HepG2 (cell line): Measurements from ENCODE around the gene BABAM1. TPM values are rescaled to one million over a fixed set of nuclear protein-coding genes. Genes with fewer than 3 reads are reported as not detected.

Experiments
- GPBP1L1 ChIP-seq: sonication (generic); formaldehyde crosslinking; IDR thresholded peaks from 2 replicates; pipeline ENCODE4 v1.5.0; 2020; ENCODE audit warnings: mild to moderate bottlenecking, missing genetic modification reagents
- HOXD1 ChIP-seq: sonication (generic); formaldehyde crosslinking; IDR thresholded peaks from 2 replicates; pipeline ENCODE4 v1.5.0; 2020; ENCODE audit warnings: missing genetic modification reagents
- JUND ChIP-seq: sonication (generic); formaldehyde crosslinking; IDR thresholded peaks from 2 replicates; pipeline ENCODE4 v1.8.0; 2022; ENCODE audit warnings: mild to moderate bottlenecking, missing genetic modification reagents
- KDM5B ChIP-seq: sonication (generic); formaldehyde crosslinking; IDR thresholded peaks from 2 replicates; pipeline ENCODE4 v1.4.0; 2020; ENCODE audit warnings: missing genetic modification reagents, mild to moderate bottlenecking, borderline replicate concordance
- KLF9 ChIP-seq: IDR thresholded peaks from 2 replicates; pipeline ENCODE4 v1.6.1; 2016; ENCODE audit warnings: low read depth
- MED1 ChIP-seq: sonication (generic); formaldehyde crosslinking; IDR thresholded peaks from 2 replicates; pipeline ENCODE4 v1.4.0; 2020; ENCODE audit warnings: missing genetic modification reagents
- MED13 ChIP-seq: sonication (generic); formaldehyde crosslinking; IDR thresholded peaks from 2 replicates; pipeline ENCODE4 v1.5.0; 2020; ENCODE audit warnings: missing genetic modification reagents
- MEF2D ChIP-seq: sonication (generic); formaldehyde crosslinking; IDR thresholded peaks from 2 replicates; pipeline ENCODE4 v1.5.1; 2020; ENCODE audit warnings: mild to moderate bottlenecking, missing genetic modification reagents
- MXD1 ChIP-seq: sonication (generic); formaldehyde crosslinking; IDR thresholded peaks from 2 replicates; pipeline ENCODE4 v1.4.0; 2020; ENCODE audit warnings: mild to moderate bottlenecking, missing genetic modification reagents
- NFRKB ChIP-seq: fragments of 450-650 bp; IDR thresholded peaks from 2 replicates; pipeline ENCODE4 v1.6.1; 2017
- NR2C2 ChIP-seq: sonication (generic); formaldehyde crosslinking; IDR thresholded peaks from 2 replicates; pipeline ENCODE4 v1.4.0; 2020; ENCODE audit warnings: missing genetic modification reagents, mild to moderate bottlenecking, moderate library complexity, borderline replicate concordance
- PBX2 ChIP-seq: IDR thresholded peaks from 2 replicates; pipeline ENCODE4 v1.6.1; 2016; ENCODE audit warnings: control low read depth
- SALL2 ChIP-seq: sonication (generic); formaldehyde crosslinking; IDR thresholded peaks from 2 replicates; pipeline ENCODE4 v1.8.1; 2023; ENCODE audit warnings: mild to moderate bottlenecking, missing genetic modification reagents, inconsistent platforms
- SIN3A ChIP-seq: IDR thresholded peaks from 2 replicates; pipeline ENCODE4 v1.6.1; 2011; ENCODE audit warnings: low read depth, mild to moderate bottlenecking, control low read depth, low read length, borderline replicate concordance
- SMC3 ChIP-seq: IDR thresholded peaks from 2 replicates; pipeline ENCODE4 v1.6.1; 2011; ENCODE audit warnings: low read length, improper control_type of control experiment
- SP5 ChIP-seq: IDR thresholded peaks from 2 replicates; pipeline ENCODE4 v1.6.1; 2016; ENCODE audit warnings: low read depth, borderline replicate concordance
- TFDP2 ChIP-seq: sonication (generic); formaldehyde crosslinking; IDR thresholded peaks from 2 replicates; pipeline ENCODE4 v1.4.0; 2020; ENCODE audit warnings: missing genetic modification reagents
- ZBTB10 ChIP-seq: sonication (generic); formaldehyde crosslinking; IDR thresholded peaks from 2 replicates; pipeline ENCODE4 v1.4.0; 2020; ENCODE audit warnings: missing genetic modification reagents, borderline replicate concordance
- ZFAT ChIP-seq: sonication (generic); formaldehyde crosslinking; conservative IDR thresholded peaks from 2 replicates; pipeline ENCODE4 v1.8.1; 2023; ENCODE audit warnings: missing genetic modification reagents, inconsistent platforms
- ZMYM3 ChIP-seq: sonication (generic); formaldehyde crosslinking; IDR thresholded peaks from 2 replicates; pipeline ENCODE4 v1.5.1; 2020; ENCODE audit warnings: mild to moderate bottlenecking, missing genetic modification reagents
- ZNF260 ChIP-seq: sonication (generic); formaldehyde crosslinking; IDR thresholded peaks from 2 replicates; pipeline ENCODE4 v1.4.0; 2020; ENCODE audit warnings: missing genetic modification reagents, low read depth, mild to moderate bottlenecking, borderline replicate concordance
- ZNF350 ChIP-seq: sonication (generic); formaldehyde crosslinking; IDR thresholded peaks from 2 replicates; pipeline ENCODE4 v1.4.0; 2020; ENCODE audit warnings: mild to moderate bottlenecking, low read depth, missing genetic modification reagents, borderline replicate concordance
- ZNF564 ChIP-seq: sonication (generic); formaldehyde crosslinking; IDR thresholded peaks from 2 replicates; pipeline ENCODE4 v1.8.1; 2023; ENCODE audit warnings: mild to moderate bottlenecking, missing genetic modification reagents
- ZNF674 ChIP-seq: sonication (generic); formaldehyde crosslinking; IDR thresholded peaks from 2 replicates; pipeline ENCODE4 v1.5.0; 2020; ENCODE audit warnings: low read depth, mild to moderate bottlenecking, missing genetic modification reagents
- ZNF703 ChIP-seq: sonication (generic); formaldehyde crosslinking; IDR thresholded peaks from 2 replicates; pipeline ENCODE4 v1.5.1; 2020; ENCODE audit warnings: missing genetic modification reagents, mild to moderate bottlenecking, moderate library complexity, borderline replicate concordance
- ZNF747 ChIP-seq: sonication (generic); formaldehyde crosslinking; IDR thresholded peaks from 2 replicates; pipeline ENCODE4 v1.8.1; 2023; ENCODE audit warnings: missing genetic modification reagents, mild to moderate bottlenecking, borderline replicate concordance
- polyA plus RNA-seq, 8 experiments: library from polyadenylated mRNA; depleted of rRNA in 3 of 8; stranded (reverse) in 7 of 8; unstranded in 1 of 8; fragments of >200 nt; fragmentation: Illumina TruSeq in 4 of 8; extraction: Trizol in 4 of 8; gene quantifications; 2 replicates each; pipeline versions ENCODE4 v1.2.1 to v1.2.3, GENCODE V29; 2011 to 2016; ENCODE audit warnings: low read depth in 4 of 8, missing spikeins in 1 of 8, mixed read lengths in 1 of 8; ENCODE audit not compliant: insufficient read depth in 1 of 8
- total RNA-seq, 5 experiments: library from RNA; depleted of rRNA; stranded (reverse); fragments of >200 nt; fragmentation: Illumina TruSeq; extraction: Trizol; gene quantifications; 2 replicates each; pipeline ENCODE4 v1.2.3, GENCODE V29; 2016; ENCODE audit warnings: low read depth in 1 of 5

Gene BABAM1
- total and polyA plus RNA-seq, 2 of the 13 experiments (the other 11 are each of a cell fraction or from before 2014, with no cell fraction given): 70.0 to 82.0 TPM

- no peak for TF ChIP-seq ZNF260
- no peak for TF ChIP-seq SIN3A
- 0 out of 2 replicates have a peak, but pooled peaks have one; percentile 67 for TF ChIP-seq ZNF747
- TF ChIP-seq KDM5B (CRISPR knock-in tag): no peak
- no peak for TF ChIP-seq MED1 (CRISPR knock-in tag)
- no peak for TF ChIP-seq ZNF674
- no peak for TF ChIP-seq ZBTB10
- TF ChIP-seq GPBP1L1 (CRISPR knock-in tag): no peak
- peak; percentile 69 for TF ChIP-seq PBX2 (CRISPR knock-in tag)
- TF ChIP-seq TFDP2 (CRISPR knock-in tag): peak; percentile 45; the same call in 1 of the 2 replicates
- TF ChIP-seq ZNF350: no peak
- TF ChIP-seq HOXD1 (CRISPR knock-in tag): no peak
- no peak for TF ChIP-seq ZNF703 (CRISPR knock-in tag)
- TF ChIP-seq KLF9 (CRISPR knock-in tag): no peak
- no peak for TF ChIP-seq NFRKB
- no peak for TF ChIP-seq SALL2 (CRISPR knock-in tag)
- no peak for TF ChIP-seq JUND
- no peak; the same call in 1 of the 2 replicates for TF ChIP-seq NR2C2 (CRISPR knock-in tag)
- no peak for TF ChIP-seq MEF2D (CRISPR knock-in tag)
- TF ChIP-seq ZMYM3: peak; percentile 95
- 0 out of 2 replicates have a peak, but pooled peaks have one; percentile 55 for TF ChIP-seq SP5
- no peak for TF ChIP-seq ZNF564
- TF ChIP-seq SMC3: no peak
- TF ChIP-seq MXD1 (CRISPR knock-in tag): no peak
- TF ChIP-seq ZFAT (CRISPR knock-in tag): no peak
- TF ChIP-seq MED13: no peak
Observed at GRCh38 chr19:17255150-17255621, 12.1 kb upstream of the BABAM1 start (continued).
